ENCODE measurements around the gene CRYBB3. TPM values are rescaled to one million over a fixed set of nuclear protein-coding genes. Genes with fewer than 3 reads are reported as not detected.
A peak's percentile ranks its signal among the peaks of the same experiment; 100 is the strongest.

Gene CRYBB3
- total RNA-seq, 4 donors from 2014 or later, result not detected

DNA sequence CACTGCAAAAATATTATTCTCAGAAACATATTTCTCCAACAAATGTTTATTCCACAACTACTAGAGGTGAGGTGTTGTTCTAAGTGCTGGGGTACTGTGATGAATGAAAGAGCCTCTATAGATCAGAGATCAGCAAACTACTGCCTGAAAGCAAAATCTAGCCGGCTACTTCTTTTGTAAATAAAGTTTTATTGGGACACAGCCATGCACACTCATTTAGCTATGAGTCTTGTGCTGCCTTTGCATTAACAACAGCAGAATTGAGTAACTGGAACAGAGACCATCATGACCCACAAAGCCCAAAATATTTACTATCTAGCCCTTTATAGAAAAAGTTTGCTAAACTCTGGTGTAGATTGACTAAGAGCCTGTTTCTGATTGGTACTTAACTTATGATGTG is 37.1 kb upstream of the CRYBB3 start:
- H3K27ac ChIP-seq (replicated peaks in 1 of 4), result peak overlapping the region in 1 of 4 donors; percentile 20
- H3K27me3 ChIP-seq, result no peaks in the 10 kb centered on the region
- intact Hi-C loops (cut with DNase I), result no loop called here
- no peak overlapping the region for H3K4me3 ChIP-seq
- no peak for DNase-seq (ENCODE audit: extremely low spot score)
- no peaks in the 10 kb centered on the region for H3K9me3 ChIP-seq
- WGBS, result 82% methylated on average over 1 of the region's 1 CpG
- TF ChIP-seq POLR2A (IDR thresholded peaks at IDR 0.05; ENCODE audit: low read depth) (no peak), EP300 (IDR thresholded peaks at IDR 0.05) (no peak), CTCF (IDR thresholded peaks at IDR 0.05) (no peak), POLR2AphosphoS5 (IDR thresholded peaks at IDR 0.05) (no peak)
- H3K4me1 ChIP-seq, result peaks cover 16 to 66% (median 63%) of the 10 kb centered on the region in 4 donors
- H3K36me3 ChIP-seq, result no peaks in the 10 kb centered on the region

GRCh38 chr22:25165785-25166184 is 33.9 kb upstream of the CRYBB3 start:
- no peaks in the 10 kb centered on the region for H3K9me3 ChIP-seq
- WGBS, result 94% methylated on average over 10 of the region's 10 CpGs
- intact Hi-C loops (cut with DNase I), result no loop called here
- peak overlapping the region; percentile 51 to 76 (median 63) for H3K27ac ChIP-seq (replicated peaks in 1 of 4)
- peaks cover 0 to 2% (median 0%) of the 10 kb centered on the region in 4 donors for H3K36me3 ChIP-seq
- no peak overlapping the region for H3K4me3 ChIP-seq
- TF ChIP-seq EP300 (IDR thresholded peaks at IDR 0.05) (no peak), POLR2A (IDR thresholded peaks at IDR 0.05; ENCODE audit: low read depth) (no peak), CTCF (IDR thresholded peaks at IDR 0.05) (no peak), POLR2AphosphoS5 (IDR thresholded peaks at IDR 0.05) (no peak)
- peaks cover 2 to 40% (median 36%) of the 10 kb centered on the region in 4 donors for H3K4me1 ChIP-seq
- DNase-seq (ENCODE audit: extremely low spot score), result no peak
- H3K27me3 ChIP-seq, result no peaks in the 10 kb centered on the region

- Histone ChIP-seq H3K27ac (replicated peaks in 1 of 4) (peak overlapping the region in 3 of 4 donors; percentile 51 to 76 (median 65)), H3K4me1 (peaks cover 2 to 40% (median 36%) of the 10 kb centered on the region in 4 donors), H3K9me3 (no peaks in the 10 kb centered on the region), H3K27me3 (no peaks in the 10 kb centered on the region), H3K4me3 (no peak overlapping the region), H3K36me3 (peaks cover 0 to 9% (median 0%) of the 10 kb centered on the region in 4 donors)
- intact Hi-C loops (cut with DNase I), result no loop called here
- DNase-seq (ENCODE audit: extremely low spot score), result no peak
- TF ChIP-seq EP300 (IDR thresholded peaks at IDR 0.05), result no peak
- no peak for TF ChIP-seq POLR2A (IDR thresholded peaks at IDR 0.05; ENCODE audit: low read depth)
- TF ChIP-seq CTCF (IDR thresholded peaks at IDR 0.05), result no peak
- TF ChIP-seq POLR2AphosphoS5 (IDR thresholded peaks at IDR 0.05), result no peak
- WGBS, result 90% methylated on average over 6 of the region's 9 CpGs
These were observed 33.2 kb upstream of the CRYBB3 start for GRCh38 chr22:25166266-25167040.

- no peak for DNase-seq (ENCODE audit: extremely low spot score)
- Histone ChIP-seq H3K9me3 (no peaks in the 10 kb centered on the region), H3K36me3 (peaks cover 0 to 13% (median 0%) of the 10 kb centered on the region in 4 donors), H3K27me3 (no peaks in the 10 kb centered on the region), H3K27ac (replicated peaks in 1 of 4) (peak overlapping the region in 2 of 4 donors; percentile 65 to 76), H3K4me3 (no peak overlapping the region), H3K4me1 (peaks cover 2 to 40% (median 36%) of the 10 kb centered on the region in 4 donors)
- intact Hi-C loops (cut with DNase I), result no loop called here
- WGBS, result 83% methylated on average over 7 of the region's 7 CpGs
- no peak for TF ChIP-seq CTCF (IDR thresholded peaks at IDR 0.05)
- no peak for TF ChIP-seq POLR2A (IDR thresholded peaks at IDR 0.05; ENCODE audit: low read depth)
- no peak for TF ChIP-seq EP300 (IDR thresholded peaks at IDR 0.05)
- no peak for TF ChIP-seq POLR2AphosphoS5 (IDR thresholded peaks at IDR 0.05)
These were observed 32.6 kb upstream of the CRYBB3 start for GRCh38 chr22:25167082-25167481.

Data from esophagus muscularis mucosa (tissue), 4 donors.